Breast epithelium (tissue), 3 donors: ENCODE measurements around the gene KIF5A.

Source experiments
- CTCF ChIP-seq, 3 donors: fragments of 450-650 bp; IDR thresholded peaks; one replicate each; pipeline ENCODE4 v1.5.1; 2016 to 2017; ENCODE audit warnings: antibody characterized with exemption in 3 of 3, mild to moderate bottlenecking in 3 of 3, moderate library complexity in 3 of 3
- POLR2A ChIP-seq: fragments of 450-650 bp; IDR thresholded peaks from one replicate; pipeline ENCODE4 v1.6.1; 2016; ENCODE audit warnings: antibody characterized with exemption, mild to moderate bottlenecking, moderate library complexity
- POLR2AphosphoS5 ChIP-seq, 3 donors: sonication (generic); formaldehyde crosslinking; IDR thresholded peaks; one replicate each; pipeline ENCODE4 v1.6.1; 2017; ENCODE audit warnings: antibody characterized with exemption in 3 of 3

- TF ChIP-seq CTCF (IDR thresholded peaks at IDR 0.05) (no peak), POLR2A (no peak), POLR2AphosphoS5 (IDR thresholded peaks at IDR 0.05) (no peak)
These were observed 42.0 kb downstream of the KIF5A start for GRCh38 chr12:57591782-57592325.
